Nephron progenitor cell (in vitro differentiated cells): ENCODE data around the gene TMEM63C.
"Not testable (repeated sequence)": the region's sequence is repeated elsewhere in the genome, so short reads cannot be mapped to it uniquely, and the experiment has no call there.

Source experiments
- DNase-seq: peaks from one replicate; pipeline ENCODE4 v3.0.0; 2021
- H3K27ac Mint-ChIP-seq: 2 replicates; pipeline ENCODE4 v1.8.0; 2021; ENCODE audit warnings: mild to moderate bottlenecking, moderate library complexity, mixed read lengths
- H3K27me3 Mint-ChIP-seq: 2 replicates; pipeline ENCODE4 v1.8.0; 2021; ENCODE audit warnings: mild to moderate bottlenecking, low read depth, mixed read lengths; ENCODE audit not compliant: poor library complexity
- H3K36me3 Mint-ChIP-seq: 2 replicates; pipeline ENCODE4 v1.8.0; 2021; ENCODE audit warnings: low read depth, mixed read lengths
- H3K4me1 Mint-ChIP-seq: 2 replicates; pipeline ENCODE4 v1.8.0; 2021; ENCODE audit warnings: mixed read lengths
- H3K4me3 Mint-ChIP-seq: 2 replicates; pipeline ENCODE4 v1.8.0; 2021; ENCODE audit warnings: mild to moderate bottlenecking, moderate library complexity, mixed read lengths
- H3K9me3 Mint-ChIP-seq: 2 replicates; pipeline ENCODE4 v1.8.0; 2021; ENCODE audit warnings: mild to moderate bottlenecking, moderate library complexity, mixed read lengths
- CTCF ChIP-seq: fragments of 200-600 bp; sonication (generic); IDR thresholded peaks from 2 replicates; pipeline ENCODE4 v1.5.0; 2021; ENCODE audit warnings: antibody characterized with exemption

Gene TMEM63C

GRCh38 chr14:77170045-77170444 lies 11.6 kb upstream of the TMEM63C start:
- peaks cover 3% of the 10 kb centered on the region for H3K27me3 Mint-ChIP-seq

GRCh38 chr14:77172916-77173315 lies 8.7 kb upstream of the TMEM63C start:
- Mint-ChIP-seq H3K36me3 (no peaks in the 10 kb centered on the region), H3K4me3 (no peak overlapping the region), H3K9me3 (peaks cover 23% of the 10 kb centered on the region), H3K27ac (no peak overlapping the region), H3K4me1 (no peaks in the 10 kb centered on the region), H3K27me3 (peaks cover 14% of the 10 kb centered on the region)
- TF ChIP-seq CTCF, result no peak
- DNase-seq, result no peak

More at GRCh38 chr14:77170045-77170444, 11.6 kb upstream of the TMEM63C start:
- no peak for TF ChIP-seq CTCF
- Mint-ChIP-seq H3K4me1 (no peaks in the 10 kb centered on the region), H3K36me3 (no peaks in the 10 kb centered on the region), H3K4me3 (no peak overlapping the region), H3K27ac (no peak overlapping the region), H3K9me3 (peaks cover 23% of the 10 kb centered on the region)
- no peak for DNase-seq

- DNase-seq, H3K36me3 Mint-ChIP-seq, H3K4me1 Mint-ChIP-seq: not testable (repeated sequence)
Measured at GRCh38 chr14:77173911-77174617, 7.5 kb upstream of the TMEM63C start.

GRCh38 chr14:77175843-77176242 lies 5.8 kb upstream of the TMEM63C start:
- no peaks in the 10 kb centered on the region for H3K4me1 Mint-ChIP-seq
- H3K27me3 Mint-ChIP-seq, result peaks cover 25% of the 10 kb centered on the region
- H3K9me3 Mint-ChIP-seq, result peaks cover 7% of the 10 kb centered on the region
- no peak overlapping the region for H3K27ac Mint-ChIP-seq
- H3K36me3 Mint-ChIP-seq, result no peaks in the 10 kb centered on the region
- TF ChIP-seq CTCF, result no peak
- no peak for DNase-seq
- H3K4me3 Mint-ChIP-seq, result no peak overlapping the region

More at GRCh38 chr14:77173911-77174617, 7.5 kb upstream of the TMEM63C start:
- not testable (repeated sequence) for H3K27ac Mint-ChIP-seq, H3K4me3 Mint-ChIP-seq
- peaks cover 18% of the 10 kb centered on the region for H3K9me3 Mint-ChIP-seq
- peaks cover 14% of the 10 kb centered on the region for H3K27me3 Mint-ChIP-seq

DNA sequence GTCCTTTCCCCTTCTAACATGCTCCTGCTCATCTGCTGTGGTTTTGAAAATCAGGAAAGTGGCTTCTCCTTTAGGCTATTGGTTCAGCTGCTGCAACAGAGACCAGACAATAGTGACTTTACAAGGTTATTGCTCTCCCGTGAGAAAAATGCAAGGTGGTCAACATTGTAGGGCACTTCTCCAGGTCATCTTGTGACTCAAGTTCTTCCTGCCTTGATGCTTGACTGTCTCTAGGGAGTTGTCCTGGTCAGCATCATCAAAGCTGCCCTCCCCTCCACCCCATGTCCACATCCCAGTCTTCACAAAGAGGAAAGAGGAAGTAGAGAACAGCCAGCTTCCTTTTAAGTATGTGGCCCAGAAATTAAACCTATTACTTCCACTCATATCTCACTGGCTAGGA lies 3.9 kb upstream of the TMEM63C start:
- no peak overlapping the region for H3K27ac Mint-ChIP-seq
- TF ChIP-seq CTCF, result no peak
- H3K9me3 Mint-ChIP-seq, result no peaks in the 10 kb centered on the region
- no peaks in the 10 kb centered on the region for H3K36me3 Mint-ChIP-seq
- peaks cover 25% of the 10 kb centered on the region for H3K27me3 Mint-ChIP-seq
- no peak overlapping the region for H3K4me3 Mint-ChIP-seq
- no peak for DNase-seq
- peaks cover 3% of the 10 kb centered on the region for H3K4me1 Mint-ChIP-seq

DNA sequence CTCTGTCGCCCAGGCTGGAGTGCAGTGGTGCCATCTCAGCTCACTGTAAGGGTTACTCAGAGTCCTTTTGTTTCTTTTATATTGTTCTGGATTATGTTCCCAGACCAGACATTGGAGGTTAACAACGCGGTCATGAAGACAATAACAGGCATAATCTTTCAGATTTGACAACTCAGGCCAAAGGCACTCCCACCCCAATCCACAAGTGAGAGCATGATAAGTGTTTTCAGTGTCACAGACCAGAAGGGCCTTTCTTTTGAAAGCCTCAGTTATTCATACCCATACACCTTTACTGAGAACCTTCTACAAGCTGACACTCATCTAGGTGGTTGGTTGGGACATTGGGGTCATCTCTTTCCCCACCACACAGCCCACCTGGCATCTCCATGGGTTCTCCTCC lies 2.9 kb upstream of the TMEM63C start:
- peaks cover 31% of the 10 kb centered on the region for H3K27me3 Mint-ChIP-seq
- TF ChIP-seq CTCF, result no peak
- H3K9me3 Mint-ChIP-seq, result no peaks in the 10 kb centered on the region
- no peak for DNase-seq
- peaks cover 5% of the 10 kb centered on the region for H3K4me1 Mint-ChIP-seq
- H3K4me3 Mint-ChIP-seq, result no peak overlapping the region
- H3K36me3 Mint-ChIP-seq, result no peaks in the 10 kb centered on the region
- H3K27ac Mint-ChIP-seq, result no peak overlapping the region
